Measurements from ENCODE around the gene TYRO3. TPM values are rescaled to one million over a fixed set of nuclear protein-coding genes. Genes with fewer than 3 reads are reported as not detected.

Gene TYRO3
- polyA plus RNA-seq: not detected

DNA sequence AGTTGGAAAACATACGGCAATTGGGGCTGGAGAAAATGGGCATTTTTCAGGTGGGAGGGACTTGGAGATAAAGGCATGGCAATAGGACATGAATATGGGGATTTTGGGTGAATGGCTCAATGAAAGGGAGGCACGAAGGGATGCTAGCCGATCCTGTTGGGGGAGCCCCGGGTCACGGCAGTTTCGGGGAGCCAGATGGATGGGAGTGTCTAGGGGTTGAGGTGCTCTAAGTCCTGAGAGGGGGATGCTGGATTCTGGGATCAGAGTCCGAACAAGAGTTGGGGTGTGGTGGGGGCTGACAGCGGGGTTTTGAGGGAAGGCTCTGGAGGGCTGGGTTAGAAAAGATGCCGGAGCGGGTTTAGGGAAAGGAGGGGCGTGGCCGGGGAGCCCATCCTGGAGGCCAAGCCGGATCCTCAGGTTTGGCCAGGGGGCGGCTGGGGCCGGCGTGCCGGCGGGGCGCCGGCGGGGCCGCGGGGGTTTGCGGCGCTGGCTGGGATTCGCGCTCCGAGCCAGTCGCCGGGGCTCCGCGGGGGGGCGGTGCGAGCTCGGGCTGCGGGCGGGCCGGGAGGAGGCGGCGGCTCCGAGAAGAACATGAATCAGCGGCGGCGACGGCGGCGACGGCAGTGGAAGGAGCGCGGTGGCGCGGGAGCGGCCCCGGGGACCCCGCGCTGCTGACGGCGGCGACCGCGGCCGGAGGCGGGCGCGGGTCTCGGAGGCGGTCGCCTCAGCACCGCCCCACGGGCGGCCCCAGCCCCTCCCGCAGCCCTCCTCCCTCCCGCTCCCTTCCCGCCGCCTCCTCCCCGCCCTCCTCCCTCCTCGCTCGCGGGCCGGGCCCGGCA lies at the start of gene TYRO3:
TSS of gene TYRO3 (plus strand) at position 813 of the 839 bp plus-strand sequence. CDS start 46 bp downstream, outside the sequence.
- Mint-ChIP-seq H3K27me3 (peaks cover 35% of the 10 kb centered on the region), H3K4me3 (peak within 1 kb of the TSS; percentile 83 to 92 (median 87)), H3K36me3 (peaks cover 1% of the 10 kb centered on the region), H3K9me3 (no peaks in the 10 kb centered on the region), H3K4me1 (peaks cover 8 to 15% (median 14%) of the 10 kb centered on the region in 3 donors), H3K27ac (peak within 1 kb of the TSS in 2 of 3 donors; percentile 5 to 88)

DNA sequence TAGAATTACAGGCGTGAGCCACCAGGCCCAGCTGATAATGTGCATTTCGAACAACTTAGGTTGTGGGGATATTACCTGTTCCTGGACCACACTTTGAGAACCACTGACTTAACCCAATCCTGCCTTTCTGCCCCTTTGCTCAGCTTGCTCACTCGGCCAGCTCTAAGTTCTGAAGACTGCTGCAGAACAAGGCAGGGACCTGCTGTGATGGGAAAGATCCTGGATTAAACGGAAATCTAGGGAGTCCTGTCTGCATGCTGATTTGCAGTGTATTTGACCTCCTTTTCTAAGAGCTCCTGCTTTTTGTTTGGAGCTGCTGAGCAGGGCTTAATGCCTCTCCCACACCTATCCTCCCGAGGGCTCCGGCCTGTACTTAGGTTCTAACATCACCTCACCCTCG lies 48.3 kb upstream of the TYRO3 start:
- Mint-ChIP-seq H3K27ac (no peak overlapping the region), H3K36me3 (no peaks in the 10 kb centered on the region), H3K9me3 (no peaks in the 10 kb centered on the region), H3K4me3 (peak overlapping the region in 2 of 4 donors; percentile 13 to 43), H3K4me1 (peaks cover 8 to 13% (median 11%) of the 10 kb centered on the region in 3 donors), H3K27me3 (peaks cover 13% of the 10 kb centered on the region)

DNA sequence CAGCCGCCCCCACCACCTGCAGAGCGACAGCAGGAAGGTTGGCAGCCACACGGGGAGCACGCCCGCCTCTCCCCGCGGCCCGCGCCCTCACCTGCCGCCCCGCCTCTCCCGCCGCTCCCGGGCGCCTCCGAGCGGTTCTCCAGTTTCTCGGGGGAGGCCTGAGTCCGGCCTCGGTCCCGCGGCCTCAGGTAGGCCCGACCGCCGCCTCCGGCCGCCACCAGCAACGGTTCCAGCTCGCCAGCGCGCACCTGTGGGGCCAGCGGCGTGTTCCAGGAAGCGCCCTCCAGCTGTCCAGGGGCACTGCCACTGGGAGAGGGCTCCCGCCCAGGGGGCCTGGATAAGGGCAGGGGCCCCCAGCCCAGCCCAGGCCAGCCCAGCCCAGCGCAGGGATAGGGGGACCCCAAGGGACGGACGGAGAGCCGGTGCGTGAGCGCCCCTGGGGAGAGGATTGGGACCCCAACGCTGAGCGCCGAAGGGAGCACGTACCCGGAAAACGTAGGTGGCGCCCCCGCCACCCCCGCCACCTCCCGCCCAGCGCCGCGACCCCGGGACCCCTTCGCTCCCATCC lies 47.6 kb upstream of the TYRO3 start:
- H3K27ac Mint-ChIP-seq: no peak overlapping the region
- H3K4me1 Mint-ChIP-seq: peaks cover 8 to 14% (median 13%) of the 10 kb centered on the region in 3 donors
- no peaks in the 10 kb centered on the region for H3K9me3 Mint-ChIP-seq
- H3K27me3 Mint-ChIP-seq: peaks cover 13% of the 10 kb centered on the region
- H3K4me3 Mint-ChIP-seq: peak overlapping the region in 1 of 4 donors; percentile 93
- H3K36me3 Mint-ChIP-seq: no peaks in the 10 kb centered on the region

GRCh38 chr15:41511899-41512369 lies 47.1 kb upstream of the TYRO3 start:
- H3K9me3 Mint-ChIP-seq: no peaks in the 10 kb centered on the region
- peaks cover 13% of the 10 kb centered on the region for H3K27me3 Mint-ChIP-seq
- peak overlapping the region in 1 of 3 donors; percentile 88 for H3K27ac Mint-ChIP-seq
- no peaks in the 10 kb centered on the region for H3K36me3 Mint-ChIP-seq
- peak overlapping the region; percentile 83 to 96 (median 94) for H3K4me3 Mint-ChIP-seq
- peaks cover 8 to 15% (median 13%) of the 10 kb centered on the region in 3 donors for H3K4me1 Mint-ChIP-seq

DNA sequence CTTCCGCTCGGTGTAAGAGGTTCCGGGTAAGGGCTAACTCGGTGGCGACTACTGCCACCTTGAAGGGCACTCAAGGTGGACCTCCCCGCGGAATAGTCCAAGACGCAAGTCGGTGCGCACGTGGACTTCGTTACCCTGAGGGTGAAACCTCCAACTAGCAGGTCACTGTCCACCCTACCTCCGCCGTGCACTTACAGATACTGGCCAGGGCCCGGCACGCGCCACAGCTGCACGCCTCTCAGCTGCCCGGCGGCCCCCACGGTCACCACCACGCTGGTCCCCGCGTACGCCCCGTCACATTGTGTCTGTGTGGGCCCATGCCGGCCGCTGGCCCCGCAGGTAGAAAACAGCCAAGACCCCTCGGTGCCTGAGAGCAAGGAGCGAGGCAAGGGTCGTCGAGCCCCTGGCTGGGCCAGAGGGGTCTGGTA lies 46.5 kb upstream of the TYRO3 start:
- Mint-ChIP-seq H3K36me3 (no peaks in the 10 kb centered on the region), H3K4me3 (peak overlapping the region; percentile 83 to 96 (median 94)), H3K27ac (peak overlapping the region in 2 of 3 donors; percentile 23 to 88), H3K4me1 (peaks cover 8 to 15% (median 13%) of the 10 kb centered on the region in 3 donors), H3K9me3 (no peaks in the 10 kb centered on the region), H3K27me3 (peaks cover 13% of the 10 kb centered on the region)

GRCh38 chr15:41512940-41513505 lies 46.0 kb upstream of the TYRO3 start:
- H3K27me3 Mint-ChIP-seq: peaks cover 13% of the 10 kb centered on the region
- peaks cover 10 to 15% (median 13%) of the 10 kb centered on the region in 3 donors for H3K4me1 Mint-ChIP-seq
- peak overlapping the region; percentile 83 to 96 (median 94) for H3K4me3 Mint-ChIP-seq
- H3K27ac Mint-ChIP-seq: peak overlapping the region in 2 of 3 donors; percentile 85 to 88
- H3K9me3 Mint-ChIP-seq: no peaks in the 10 kb centered on the region
- no peaks in the 10 kb centered on the region for H3K36me3 Mint-ChIP-seq

DNA sequence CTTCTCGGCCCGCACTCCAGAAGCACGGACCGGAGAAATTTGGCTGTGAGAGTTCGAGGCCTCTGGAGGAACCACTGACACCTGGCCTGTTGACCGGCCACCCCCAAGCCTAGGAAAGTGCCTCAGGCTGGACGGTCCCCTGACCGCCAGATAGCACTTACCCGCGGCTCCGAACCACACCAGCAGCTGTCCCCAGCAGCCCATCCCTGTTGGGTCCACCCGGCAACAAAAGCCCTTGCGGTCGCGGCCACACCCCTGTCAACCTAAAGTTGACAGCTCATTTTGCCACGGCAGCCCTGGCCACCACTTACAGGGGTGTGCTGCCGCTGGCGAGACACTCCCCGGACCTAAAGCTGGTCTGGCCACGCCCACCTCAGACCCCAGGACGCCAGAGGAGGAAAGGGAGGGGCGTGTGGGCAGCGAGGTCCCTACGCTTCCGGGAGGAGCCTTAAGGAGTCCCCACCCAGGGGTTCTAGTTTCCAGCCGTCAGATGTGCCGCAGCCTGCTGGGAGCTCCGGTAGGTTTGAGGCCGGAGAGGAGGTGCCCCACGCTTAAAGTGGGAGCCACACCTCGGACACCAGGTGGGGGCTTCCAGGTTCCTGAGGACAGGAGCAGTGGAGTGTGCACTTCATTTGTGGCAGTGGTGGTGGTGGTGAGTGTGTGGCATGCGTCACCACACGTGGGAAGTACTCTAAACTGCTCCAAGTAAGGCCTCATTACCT lies 45.3 kb upstream of the TYRO3 start, which contains the start of gene LTK:
TSS of gene LTK (minus strand) at position 322 of the 722 bp plus-strand sequence. CDS start at position 204, 118 bp downstream.
- Mint-ChIP-seq H3K27ac (peak within 1 kb of the TSS in 2 of 3 donors; percentile 85 to 88), H3K4me1 (peaks cover 11 to 15% (median 13%) of the 10 kb centered on the region in 3 donors), H3K4me3 (peak within 1 kb of the TSS; percentile 83 to 96 (median 94)), H3K27me3 (peaks cover 13% of the 10 kb centered on the region), H3K36me3 (no peaks in the 10 kb centered on the region), H3K9me3 (no peaks in the 10 kb centered on the region)

GRCh38 chr15:41517895-41518449 lies 41.0 kb upstream of the TYRO3 start:
- Mint-ChIP-seq H3K4me3 (no peak overlapping the region), H3K27ac (peak overlapping the region in 1 of 3 donors; percentile 2), H3K4me1 (peaks cover 7 to 10% (median 10%) of the 10 kb centered on the region in 3 donors), H3K9me3 (no peaks in the 10 kb centered on the region), H3K27me3 (peaks cover 7% of the 10 kb centered on the region), H3K36me3 (peaks cover 2% of the 10 kb centered on the region)

DNA sequence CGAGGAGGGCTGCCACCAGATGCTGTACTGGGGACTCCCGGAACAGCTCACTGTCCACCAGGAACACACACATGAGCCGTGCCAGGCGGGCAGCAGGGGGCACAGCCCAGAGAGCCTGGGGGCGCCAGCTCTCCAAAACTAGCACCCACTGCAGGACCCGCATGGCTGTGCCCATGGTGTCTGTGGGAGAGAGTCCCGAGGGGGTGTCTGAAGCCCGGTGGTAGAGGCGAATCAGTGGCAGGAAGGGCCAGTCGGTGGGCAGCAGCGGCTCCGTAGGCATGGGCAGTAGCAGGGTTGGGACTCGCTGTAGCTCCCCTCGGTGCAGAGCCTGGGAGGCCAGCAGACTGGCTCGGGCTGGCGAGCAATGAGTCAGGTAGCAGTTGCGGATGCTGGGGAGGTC lies 38.4 kb upstream of the TYRO3 start:
- H3K36me3 Mint-ChIP-seq: peaks cover 2% of the 10 kb centered on the region
- H3K27ac Mint-ChIP-seq: no peak overlapping the region
- peaks cover 0 to 4% (median 3%) of the 10 kb centered on the region in 3 donors for H3K4me1 Mint-ChIP-seq

GRCh38 chr15:41521614-41522013 lies 37.4 kb upstream of the TYRO3 start:
- Mint-ChIP-seq H3K4me1 (peaks cover 0 to 3% (median 0%) of the 10 kb centered on the region in 3 donors), H3K27me3 (no peaks in the 10 kb centered on the region), H3K4me3 (no peak overlapping the region), H3K27ac (peak overlapping the region in 1 of 3 donors; percentile 75), H3K9me3 (no peaks in the 10 kb centered on the region), H3K36me3 (peaks cover 4% of the 10 kb centered on the region)

More for the DNA sequence above, 38.4 kb upstream of the TYRO3 start:
- H3K27me3 Mint-ChIP-seq: no peaks in the 10 kb centered on the region
- no peaks in the 10 kb centered on the region for H3K9me3 Mint-ChIP-seq
- H3K4me3 Mint-ChIP-seq: no peak overlapping the region

DNA sequence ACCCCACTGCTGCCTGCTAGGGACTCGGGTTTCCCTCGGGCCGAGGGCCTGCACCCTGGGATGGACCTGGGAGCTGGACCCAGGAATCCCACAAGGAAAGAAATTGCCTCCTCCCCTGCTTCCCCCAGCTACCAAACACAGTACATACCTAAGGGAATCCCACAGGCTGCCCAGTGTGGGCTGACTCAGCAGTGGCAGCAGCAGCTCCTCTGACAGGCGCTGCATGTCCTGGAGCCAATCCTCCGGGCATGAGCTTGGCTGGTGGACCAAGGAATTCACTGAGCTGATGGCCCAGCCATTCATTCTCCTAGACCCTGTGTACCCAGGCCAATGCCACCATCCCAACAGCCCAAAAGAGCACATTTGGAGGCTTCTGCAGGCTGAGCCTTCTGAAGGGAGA lies 35.9 kb upstream of the TYRO3 start:
- Mint-ChIP-seq H3K36me3 (peaks cover 6% of the 10 kb centered on the region), H3K27me3 (no peaks in the 10 kb centered on the region), H3K4me3 (no peak overlapping the region)

DNA sequence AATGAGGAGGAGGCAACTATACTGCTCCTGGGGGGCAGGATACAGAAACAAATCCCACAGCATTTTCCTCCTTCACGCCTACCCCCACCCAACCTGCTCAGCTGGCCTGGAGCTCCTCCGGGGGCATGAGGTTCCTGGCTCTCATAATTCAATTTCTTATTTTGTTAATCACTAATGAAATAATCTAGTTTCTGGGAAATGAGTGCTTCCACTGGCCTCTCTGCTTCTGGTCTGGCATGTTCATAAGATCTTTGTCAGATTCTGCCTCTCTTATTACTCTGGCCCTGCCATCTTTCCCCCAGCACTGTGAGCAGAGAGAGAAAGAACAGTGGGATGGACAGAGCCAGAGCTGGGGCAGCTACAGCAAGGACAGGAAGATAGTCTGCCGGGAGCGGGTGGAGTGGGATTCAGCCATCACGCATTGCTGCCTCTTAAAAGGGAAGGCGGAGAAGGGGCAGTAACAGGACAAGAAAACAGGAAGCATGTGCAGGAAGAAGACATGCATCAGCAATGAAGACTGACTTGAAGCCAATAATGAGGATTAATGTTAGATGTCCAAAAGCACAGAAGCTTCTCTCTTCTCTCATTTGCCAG lies 28.6 kb upstream of the TYRO3 start:
- peaks cover 16% of the 10 kb centered on the region for H3K36me3 Mint-ChIP-seq
- H3K4me1 Mint-ChIP-seq: peaks cover 11 to 13% (median 13%) of the 10 kb centered on the region in 3 donors
- H3K4me3 Mint-ChIP-seq: peak overlapping the region in 2 of 4 donors; percentile 79 to 80
- H3K9me3 Mint-ChIP-seq: no peaks in the 10 kb centered on the region
- H3K27ac Mint-ChIP-seq: peak overlapping the region in 1 of 3 donors; percentile 89
- no peaks in the 10 kb centered on the region for H3K27me3 Mint-ChIP-seq

More for the DNA sequence above, 35.9 kb upstream of the TYRO3 start:
- Mint-ChIP-seq H3K27ac (no peak overlapping the region), H3K4me1 (peaks cover 0 to under 1% (median 0%) of the 10 kb centered on the region in 3 donors), H3K9me3 (no peaks in the 10 kb centered on the region)

- Mint-ChIP-seq H3K27ac (peak overlapping the region in 1 of 3 donors; percentile 38), H3K4me3 (no peak overlapping the region), H3K9me3 (no peaks in the 10 kb centered on the region), H3K36me3 (peaks cover 11% of the 10 kb centered on the region), H3K27me3 (no peaks in the 10 kb centered on the region), H3K4me1 (peaks cover 11 to 17% (median 14%) of the 10 kb centered on the region in 3 donors)
These were observed 23.5 kb upstream of the TYRO3 start for GRCh38 chr15:41535544-41535943.
